Caco-2 (cell line): ENCODE results near the gene BPIFB2. TPM values are rescaled to one million over a fixed set of nuclear protein-coding genes. Genes with fewer than 3 reads are reported as not detected.
"Not testable (repeated sequence)": the region's sequence is repeated elsewhere in the genome, so short reads cannot be mapped to it uniquely, and the experiment has no call there.

Experiments used
- BruUV-seq: library from RNA; stranded (reverse); fragments of 400-500 nt; replicated peaks from 2 replicates; lab custom pipeline; 2021; lab: Mats Ljungman, UMichigan
- CTCF ChIA-PET: fragments of 300-600 bp; sonication (Branson Sonifier 250); formaldehyde crosslinking; loops from one replicate; lab custom pipeline; 2022; ENCODE audit warnings: antibody characterized with exemption; lab: Charles Lee
- POLR2A ChIA-PET: fragments of 300-600 bp; sonication (Branson Sonifier 250); formaldehyde crosslinking; loops from one replicate; lab custom pipeline; 2022; ENCODE audit warnings: antibody characterized with exemption; lab: Charles Lee
- DNase-seq, 2 experiments: peaks; one replicate each; pipeline versions ENCODE4 v3.0.0 to v3.0.0-alpha.2; 2020 to 2022
- H3K27me3 ChIP-seq: replicated peaks from 2 replicates; pipeline ENCODE4 v1.6.0; 2011; ENCODE audit warnings: low read length; ENCODE audit not compliant: control insufficient read depth, insufficient read depth
- H3K36me3 ChIP-seq: 2 replicates; pipeline ENCODE4 v1.5.1; 2011; ENCODE audit warnings: low read length; ENCODE audit not compliant: control insufficient read depth, insufficient read depth
- H3K4me1 ChIP-seq: fragments of 250-450 bp; sonication (Bioruptor Pico); 2 replicates; pipeline ENCODE4 v1.5.1; 2020; ENCODE audit warnings: mild to moderate bottlenecking
- H3K4me3 ChIP-seq: 2 replicates; pipeline ENCODE4 v1.5.1; 2011; ENCODE audit warnings: low read depth, mild to moderate bottlenecking, control low read depth, low read length
- H3K9me3 ChIP-seq: fragments of 250-450 bp; sonication (Bioruptor Pico); 2 replicates; pipeline ENCODE4 v1.5.1; 2020; ENCODE audit warnings: mild to moderate bottlenecking, moderate library complexity
- H3K27ac Mint-ChIP-seq: one replicate; pipeline ENCODE4 v1.8.0; 2022; ENCODE audit warnings: mixed read lengths; ENCODE audit not compliant: unreplicated experiment
- H3K27me3 Mint-ChIP-seq: one replicate; pipeline ENCODE4 v1.8.0; 2022; ENCODE audit warnings: mixed read lengths; ENCODE audit not compliant: insufficient read depth, unreplicated experiment
- H3K36me3 Mint-ChIP-seq: one replicate; pipeline ENCODE4 v1.8.0; 2022; ENCODE audit warnings: mild to moderate bottlenecking, mixed read lengths; ENCODE audit not compliant: insufficient read depth, unreplicated experiment
- H3K4me1 Mint-ChIP-seq: one replicate; pipeline ENCODE4 v1.8.0; 2022; ENCODE audit warnings: low read depth, mixed read lengths; ENCODE audit not compliant: unreplicated experiment
- H3K4me3 Mint-ChIP-seq: one replicate; pipeline ENCODE4 v1.8.0; 2022; ENCODE audit warnings: mild to moderate bottlenecking, moderate library complexity, mixed read lengths; ENCODE audit not compliant: unreplicated experiment
- H3K9me3 Mint-ChIP-seq: one replicate; pipeline ENCODE4 v1.8.0; 2022; ENCODE audit warnings: mixed read lengths; ENCODE audit not compliant: unreplicated experiment
- intact Hi-C: fragments of 100-400 bp; cut with micrococcal nuclease; formaldehyde crosslinking; loops from one replicate; pipeline ENCODE4 v1.10.0; 2022; ENCODE audit not compliant: unreplicated experiment
- total RNA-seq: library from RNA; stranded (reverse); gene quantifications from 2 replicates; pipeline ENCODE4 v1.2.3, GENCODE V29; 2022
- TF ChIP-seq, protein P1 (sequence below), 2 experiments: fragments of 200-600 bp in 1 of 2; IDR thresholded peaks; 1 replicate in 1 of 2; 2 replicates in 1 of 2; pipeline versions ENCODE4 v1.5.1 to v1.8.0; 2011 to 2022; ENCODE audit warnings: antibody characterized with exemption in 1 of 2, control low read depth in 1 of 2, inconsistent platforms in 1 of 2, low read depth in 1 of 2, low read length in 1 of 2, mild to moderate bottlenecking in 1 of 2, moderate library complexity in 1 of 2; ENCODE audit not compliant: insufficient read depth in 1 of 2, severe bottlenecking in 1 of 2, unreplicated experiment in 1 of 2

The BPIFB2 gene
- total RNA-seq, 1 experiment from 2014 or later, result not detected

DNA sequence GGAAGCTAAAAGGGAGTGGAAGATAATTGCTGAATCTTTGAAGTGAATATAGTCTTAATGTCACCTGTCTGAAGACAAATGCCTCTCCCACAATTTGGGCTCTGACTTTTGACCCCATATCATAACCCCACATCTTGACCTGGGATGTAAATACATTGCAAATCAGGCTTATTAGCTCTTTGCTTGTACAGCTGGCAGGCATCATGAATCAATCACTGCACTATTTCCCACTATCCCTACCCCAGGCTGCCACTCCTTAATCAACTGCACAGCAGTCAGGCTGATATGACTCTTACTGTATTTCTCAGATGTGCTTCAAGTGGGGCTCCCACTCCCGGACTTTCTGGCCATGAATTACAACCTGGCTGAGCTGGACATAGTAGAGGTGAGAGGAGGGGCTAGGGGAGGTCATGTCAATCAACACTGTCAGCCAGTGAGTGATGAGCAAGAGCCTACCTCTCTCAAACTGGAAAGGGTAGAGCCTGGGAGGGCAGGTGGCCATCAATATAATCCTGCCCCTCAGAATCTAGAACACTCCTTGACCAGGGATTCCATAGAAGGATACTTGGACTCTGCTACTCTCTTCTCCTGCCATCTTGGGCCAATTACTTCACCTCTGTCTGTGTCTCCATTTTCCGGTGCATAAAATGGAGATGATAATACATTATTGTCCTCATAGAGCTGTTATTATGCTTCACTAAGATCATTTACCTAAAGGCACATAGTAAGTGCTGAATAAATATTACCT, 35.7 kb downstream of the BPIFB2 start:
- CTCF ChIA-PET, result no interaction called here
- Histone ChIP-seq H3K36me3 (no peaks in the 10 kb centered on the region), H3K27me3 (no peaks in the 10 kb centered on the region), H3K4me3 (no peak overlapping the region), H3K9me3 (peaks cover 33% of the 10 kb centered on the region), H3K4me1 (no peaks in the 10 kb centered on the region)
- Mint-ChIP-seq H3K4me1 (no peaks in the 10 kb centered on the region), H3K9me3 (peaks cover 34% of the 10 kb centered on the region), H3K27ac (no peak overlapping the region), H3K27me3 (peaks cover 8% of the 10 kb centered on the region), H3K36me3 (no peaks in the 10 kb centered on the region), H3K4me3 (no peak overlapping the region)
- DNase-seq, result no peak
- POLR2A ChIA-PET, result no interaction called here
- no TSS peak for BruUV-seq
- TF ChIP-seq, protein P1, sequence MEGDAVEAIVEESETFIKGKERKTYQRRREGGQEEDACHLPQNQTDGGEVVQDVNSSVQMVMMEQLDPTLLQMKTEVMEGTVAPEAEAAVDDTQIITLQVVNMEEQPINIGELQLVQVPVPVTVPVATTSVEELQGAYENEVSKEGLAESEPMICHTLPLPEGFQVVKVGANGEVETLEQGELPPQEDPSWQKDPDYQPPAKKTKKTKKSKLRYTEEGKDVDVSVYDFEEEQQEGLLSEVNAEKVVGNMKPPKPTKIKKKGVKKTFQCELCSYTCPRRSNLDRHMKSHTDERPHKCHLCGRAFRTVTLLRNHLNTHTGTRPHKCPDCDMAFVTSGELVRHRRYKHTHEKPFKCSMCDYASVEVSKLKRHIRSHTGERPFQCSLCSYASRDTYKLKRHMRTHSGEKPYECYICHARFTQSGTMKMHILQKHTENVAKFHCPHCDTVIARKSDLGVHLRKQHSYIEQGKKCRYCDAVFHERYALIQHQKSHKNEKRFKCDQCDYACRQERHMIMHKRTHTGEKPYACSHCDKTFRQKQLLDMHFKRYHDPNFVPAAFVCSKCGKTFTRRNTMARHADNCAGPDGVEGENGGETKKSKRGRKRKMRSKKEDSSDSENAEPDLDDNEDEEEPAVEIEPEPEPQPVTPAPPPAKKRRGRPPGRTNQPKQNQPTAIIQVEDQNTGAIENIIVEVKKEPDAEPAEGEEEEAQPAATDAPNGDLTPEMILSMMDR (IDR thresholded peaks at IDR 0.05; ENCODE audit: insufficient read depth in 1 of 2, low read depth in 1 of 2, low read length in 1 of 2, severe bottlenecking in 1 of 2, unreplicated experiment in 1 of 2), result no peak
- intact Hi-C loops, result no loop called here

DNA sequence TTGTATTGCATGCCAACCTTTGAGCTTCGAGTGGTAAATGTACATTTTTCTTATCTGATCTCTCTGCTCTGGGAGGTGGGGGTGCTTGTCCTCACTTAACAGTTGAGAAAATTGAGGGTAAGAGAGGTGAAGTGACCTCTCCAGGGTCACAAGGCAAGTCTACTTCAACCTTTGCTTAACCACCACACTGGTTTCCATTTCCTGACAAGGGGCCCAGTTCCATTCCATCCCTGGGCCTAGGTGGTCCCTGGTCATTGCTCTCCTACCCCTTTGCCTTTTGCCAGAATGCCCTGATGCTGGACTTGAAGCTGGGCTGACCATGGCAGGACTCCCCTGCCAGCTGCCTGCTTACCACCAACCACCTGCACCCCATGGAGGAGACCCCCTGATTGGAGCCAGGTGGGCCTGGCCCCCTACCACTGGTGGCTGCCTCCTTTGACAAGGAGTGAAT, 36.3 kb downstream of the BPIFB2 start:
- TF ChIP-seq, protein P1 (IDR thresholded peaks at IDR 0.05; ENCODE audit: insufficient read depth in 1 of 2, low read depth in 1 of 2, low read length in 1 of 2, severe bottlenecking in 1 of 2, unreplicated experiment in 1 of 2), result no peak
- Histone ChIP-seq H3K9me3 (peaks cover 33% of the 10 kb centered on the region), H3K4me1 (no peaks in the 10 kb centered on the region), H3K36me3 (no peaks in the 10 kb centered on the region), H3K27me3 (no peaks in the 10 kb centered on the region), H3K4me3 (no peak overlapping the region)
- peaks cover 34% of the 10 kb centered on the region for H3K9me3 Mint-ChIP-seq
- intact Hi-C loops, result no loop called here
- no peak for DNase-seq
- ChIA-PET POLR2A (no interaction called here), CTCF (no interaction called here)
- no peak overlapping the region for H3K4me3 Mint-ChIP-seq
- H3K4me1 Mint-ChIP-seq, result no peaks in the 10 kb centered on the region
- BruUV-seq, result no TSS peak
- peaks cover 4% of the 10 kb centered on the region for H3K27me3 Mint-ChIP-seq
- no peak overlapping the region for H3K27ac Mint-ChIP-seq
- no peaks in the 10 kb centered on the region for H3K36me3 Mint-ChIP-seq

DNA sequence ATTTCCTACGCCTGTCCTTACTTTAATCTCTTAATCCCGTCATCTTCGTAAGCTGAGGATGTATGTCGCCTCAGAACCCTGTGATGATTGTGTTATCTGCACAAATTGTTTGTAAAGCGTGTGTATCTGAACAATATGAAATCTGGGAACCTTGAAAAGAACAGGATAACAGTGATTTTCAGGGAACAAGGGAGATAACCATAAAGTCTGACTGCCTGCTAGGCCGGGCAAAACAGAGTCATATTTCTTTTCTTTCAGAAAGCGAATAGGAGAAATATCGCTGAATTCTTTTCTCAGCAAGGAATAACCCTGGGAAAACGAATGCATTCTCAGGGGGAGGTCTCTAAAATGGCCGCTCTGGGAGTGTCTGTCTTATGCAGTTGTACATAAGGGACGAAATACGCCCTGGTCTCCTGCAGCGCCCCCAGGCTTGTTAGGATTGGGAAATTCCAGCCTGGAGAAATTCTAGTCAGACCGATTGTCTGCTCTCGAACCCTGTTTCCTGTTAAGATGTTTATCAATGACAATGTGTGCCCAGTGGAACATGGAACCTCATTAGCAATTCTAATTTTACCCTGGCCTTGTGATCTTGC, 37.7 kb downstream of the BPIFB2 start:
- H3K27me3 Mint-ChIP-seq, H3K27me3 ChIP-seq, H3K36me3 ChIP-seq, H3K4me3 Mint-ChIP-seq, H3K4me3 ChIP-seq, H3K36me3 Mint-ChIP-seq, POLR2A ChIA-PET, H3K4me1 ChIP-seq, H3K4me1 Mint-ChIP-seq, BruUV-seq, CTCF ChIA-PET, H3K27ac Mint-ChIP-seq, intact Hi-C loops: not testable (repeated sequence)
- H3K9me3 ChIP-seq, result peaks cover 33% of the 10 kb centered on the region
- peak in 1 of 2 experiments; percentile 50 for DNase-seq
- H3K9me3 Mint-ChIP-seq, result peaks cover 34% of the 10 kb centered on the region
